ENCODE measurements around the gene SCN5A.
A peak's percentile ranks its signal among the peaks of the same experiment; 100 is the strongest.

SCN5A gene

GRCh38 chr3:38649500-38650247 is at the start of gene SCN5A:
Gene SCN5A (minus strand): TSS chr3:38649687. CDS start chr3:38633307, 16,380 bp downstream.
- peak; percentile 32 to 45 for DNase-seq (ENCODE audit: low read depth in 2 of 2)

GRCh38 chr3:38698760-38699159 is 49.3 kb upstream of the SCN5A start:
- DNase-seq (ENCODE audit: low read depth in 2 of 2) = no peak

GRCh38 chr3:38698061-38698460 is 48.6 kb upstream of the SCN5A start:
- DNase-seq (ENCODE audit: low read depth in 2 of 2) = no peak

- no peak for DNase-seq (ENCODE audit: low read depth in 2 of 2)
Measured at GRCh38 chr3:38696034-38696433, 46.5 kb upstream of the SCN5A start.

- DNase-seq (ENCODE audit: low read depth in 2 of 2) = no peak
Measured at GRCh38 chr3:38690185-38690584, 40.7 kb upstream of the SCN5A start.

- DNase-seq (ENCODE audit: low read depth in 2 of 2) = no peak
Measured at GRCh38 chr3:38689774-38690173, 40.3 kb upstream of the SCN5A start.

GRCh38 chr3:38689346-38689745 is 39.9 kb upstream of the SCN5A start:
- DNase-seq (ENCODE audit: low read depth in 2 of 2) = no peak

- DNase-seq (ENCODE audit: low read depth in 2 of 2) = no peak
Measured at GRCh38 chr3:38687321-38687720, 37.8 kb upstream of the SCN5A start.

GRCh38 chr3:38684546-38684945 is 35.1 kb upstream of the SCN5A start:
- DNase-seq (ENCODE audit: low read depth in 2 of 2) = no peak

- no peak for DNase-seq (ENCODE audit: low read depth in 2 of 2)
Measured at GRCh38 chr3:38669668-38670067, 20.2 kb upstream of the SCN5A start.

- no peak for DNase-seq (ENCODE audit: low read depth in 2 of 2)
Measured at GRCh38 chr3:38662544-38662943, 13.1 kb upstream of the SCN5A start.

- DNase-seq (ENCODE audit: low read depth in 2 of 2) = no peak
Measured at GRCh38 chr3:38658841-38659240, 9.4 kb upstream of the SCN5A start.

GRCh38 chr3:38657369-38657768 is 7.9 kb upstream of the SCN5A start:
- no peak for DNase-seq (ENCODE audit: low read depth in 2 of 2)

- no peak for DNase-seq (ENCODE audit: low read depth in 2 of 2)
Measured at GRCh38 chr3:38655708-38656300, 6.3 kb upstream of the SCN5A start.

- no peak for DNase-seq (ENCODE audit: low read depth in 2 of 2)
Measured at GRCh38 chr3:38653685-38654537, 4.4 kb upstream of the SCN5A start.

- DNase-seq (ENCODE audit: low read depth in 2 of 2) = no peak
Measured at GRCh38 chr3:38652934-38653333, 3.4 kb upstream of the SCN5A start.

GRCh38 chr3:38651153-38651789 is 1.8 kb upstream of the SCN5A start:
- DNase-seq (ENCODE audit: low read depth in 2 of 2) = peak; percentile 54 to 59

GRCh38 chr3:38650248-38650951 is 913 bp upstream of the SCN5A start:
- DNase-seq (ENCODE audit: low read depth in 2 of 2) = no peak

GRCh38 chr3:38648659-38649499 is 608 bp downstream of the SCN5A start:
- no peak for DNase-seq (ENCODE audit: low read depth in 2 of 2)

- DNase-seq (ENCODE audit: low read depth in 2 of 2) = no peak
Measured at GRCh38 chr3:38648024-38648658, 1.3 kb downstream of the SCN5A start.
